K562 (cell line): ENCODE results near the gene PSMD1. TPM values are rescaled to one million over a fixed set of nuclear protein-coding genes. Genes with fewer than 3 reads are reported as not detected.

ENCODE experiments used
- ATAC-seq: fragments of 200-7000 bp; cut with Tn5 transposase; 3 replicates; pipeline ENCODE4 v1.9.1; 2020; ENCODE audit warnings: moderate library complexity
- BruUV-seq: library from RNA; stranded (reverse); fragments of 400-500 nt; replicated peaks from 2 replicates; lab custom pipeline; 2021; lab: Mats Ljungman, UMichigan
- CTCF ChIA-PET: fragments of 300-600 bp; formaldehyde crosslinking; extraction: SDS; loops from one replicate; lab custom pipeline; 2021; ENCODE audit warnings: low intra/inter-chr PET ratio; lab: Yijun Ruan, JAX
- POLR2A ChIA-PET: fragments of 300-600, 350-650 bp; sonication (Branson Sonifier 250); formaldehyde crosslinking; extraction: SDS; loops from one replicate; lab custom pipeline; 2021; ENCODE audit warnings: antibody characterized with exemption, inconsistent platforms; lab: Yijun Ruan, JAX
- DNase-seq, 4 experiments: peaks; one replicate each; pipeline versions ENCODE4 v3.0.0 to v3.0.0-alpha.2; 2011 to 2018; ENCODE audit warnings: low spot score in 3 of 4, mixed read lengths in 3 of 4; ENCODE audit errors: extremely low read depth in 1 of 4
- FAIRE-seq: peaks from 2 replicates; lab custom pipeline; 2011; peaks lifted over from hg19 to GRCh38; lab: Jason Lieb, UNC
- H2AFZ ChIP-seq: 2 replicates; pipeline ENCODE4 v1.6.0; 2011; ENCODE audit warnings: low read depth, low read length, control low read depth, inconsistent platforms
- H3K27ac ChIP-seq: fragments of 200-600 bp; 3 replicates; pipeline ENCODE4 v1.8.0; 2011; ENCODE audit warnings: low read depth, mild to moderate bottlenecking, control low read depth, inconsistent platforms, low read length, moderate library complexity, mixed read lengths; ENCODE audit errors: extremely low read depth
- H3K27me3 ChIP-seq, 2 experiments: fragments of 300-600 bp in 1 of 2; 2 replicates in 1 of 2; 3 replicates in 1 of 2; pipeline versions ENCODE4 v1.6.0 to v1.8.0; 2011; ENCODE audit warnings: inconsistent platforms in 2 of 2, low read length in 2 of 2, mild to moderate bottlenecking in 1 of 2, mixed read lengths in 1 of 2, moderate library complexity in 1 of 2; ENCODE audit not compliant: control insufficient read depth in 2 of 2, insufficient read depth in 2 of 2
- H3K36me3 ChIP-seq: fragments of 300-600 bp; 3 replicates; pipeline ENCODE4 v1.8.0; 2011; ENCODE audit warnings: mild to moderate bottlenecking, low read length, inconsistent platforms; ENCODE audit not compliant: control insufficient read depth, insufficient read depth
- H3K4me1 ChIP-seq, 2 experiments: fragments of 200-600 bp in 1 of 2; replicated peaks in 1 of 2; 2 replicates in 1 of 2; 3 replicates in 1 of 2; pipeline versions ENCODE4 v1.5.1 to v1.8.0; 2011; ENCODE audit warnings: inconsistent platforms in 2 of 2, low read length in 2 of 2, mild to moderate bottlenecking in 1 of 2, mixed read lengths in 1 of 2, moderate library complexity in 1 of 2; ENCODE audit not compliant: control insufficient read depth in 2 of 2, insufficient read depth in 2 of 2
- H3K4me2 ChIP-seq: 2 replicates; pipeline ENCODE4 v1.6.1; 2011; ENCODE audit warnings: low read length, control low read depth, inconsistent platforms, mixed read lengths; ENCODE audit not compliant: insufficient read depth
- H3K4me3 ChIP-seq: fragments of 200-600 bp; sonication (generic), shearing (Covaris generic); 2 replicates; pipeline ENCODE4 v1.5.1; 2016; ENCODE audit warnings: control low read depth, inconsistent platforms
- H3K79me2 ChIP-seq: fragments of 200-600 bp; 3 replicates; pipeline ENCODE4 v1.8.0; 2011; ENCODE audit warnings: low read length, inconsistent platforms; ENCODE audit not compliant: control insufficient read depth, insufficient read depth
- H3K9ac ChIP-seq, 2 experiments: 2 replicates each; pipeline versions ENCODE4 v1.6.0 to v1.6.1; 2011; ENCODE audit warnings: low read depth in 2 of 2, low read length in 2 of 2, control low read depth in 1 of 2, inconsistent platforms in 1 of 2, mild to moderate bottlenecking in 1 of 2, mixed read lengths in 1 of 2; ENCODE audit not compliant: insufficient read depth in 1 of 2
- H3K9me1 ChIP-seq: one replicate; pipeline ENCODE4 v1.6.0; 2011; ENCODE audit warnings: inconsistent platforms, mild to moderate bottlenecking, low read length, moderate library complexity; ENCODE audit not compliant: control insufficient read depth, insufficient read depth
- H3K9me3 ChIP-seq: replicated peaks from 2 replicates; pipeline ENCODE4 v1.5.1; 2011; ENCODE audit warnings: low read depth, low read length, inconsistent platforms; ENCODE audit not compliant: control insufficient read depth, insufficient read depth
- H4K20me1 ChIP-seq: replicated peaks from 2 replicates; pipeline ENCODE4 v1.6.1; 2011; ENCODE audit warnings: low read length, inconsistent platforms, mixed read lengths; ENCODE audit not compliant: control insufficient read depth, insufficient read depth
- GATAD2B ChIP-seq: fragments of 450-650 bp; IDR thresholded peaks from 2 replicates; pipeline ENCODE4 v1.6.1; 2017; ENCODE audit warnings: mild to moderate bottlenecking, borderline replicate concordance
- PHB ChIP-seq: fragments of 250-450 bp; sonication (Bioruptor Pico); IDR thresholded peaks from 2 replicates; pipeline ENCODE4 v1.5.0; 2021
- ZKSCAN8 ChIP-seq: fragments of 200-800 bp; sonication (Bioruptor generic); IDR thresholded peaks from 2 replicates; pipeline ENCODE4 v1.6.1; 2016; ENCODE audit warnings: missing genetic modification characterization, missing compliant biosample characterization
- ZMIZ1 ChIP-seq, 2 experiments: fragments of 150-350 bp in 1 of 2; IDR thresholded peaks; 2 replicates each; pipeline ENCODE4 v1.6.1; 2012 to 2016; ENCODE audit warnings: low read depth in 2 of 2, low read length in 2 of 2, mild to moderate bottlenecking in 1 of 2, moderate library complexity in 1 of 2
- ZNF785 ChIP-seq: fragments of 250-450 bp; sonication (Bioruptor Pico); IDR thresholded peaks from 2 replicates; pipeline ENCODE4 v1.4.0; 2020; ENCODE audit warnings: mild to moderate bottlenecking
- WGBS: fragments of 100-300 bp; shearing (Covaris generic); methylation state at CpG from one replicate; pipeline ENCODE4 v1.1.6; 2016; ENCODE audit warnings: low coverage, mixed read lengths; ENCODE audit not compliant: insufficient coverage; ENCODE audit errors: missing lambda C conversion rate; 5-methylcytosine and 5-hydroxymethylcytosine counted together
- in situ Hi-C: fragments of 300-500 bp; cut with MboI; formaldehyde crosslinking; loops from 4 replicates; pipeline ENCODE4 v1.15.0; 2018; ENCODE audit warnings: inconsistent platforms, mixed read lengths
- intact Hi-C: fragments of 100-400 bp; cut with micrococcal nuclease; formaldehyde crosslinking; loops from 2 replicates; pipeline ENCODE4 v1.14.2; 2022
- polyA plus RNA-seq, 8 experiments: library from polyadenylated mRNA; depleted of rRNA in 4 of 8; stranded (reverse) in 5 of 8; unstranded in 3 of 8; fragments of >200 nt; fragmentation: Nextera tagmentation in 2 of 8; fragmentation: Illumina TruSeq in 1 of 8; extraction: Ambion mirVana in 2 of 8; extraction: Trizol in 1 of 8; gene quantifications; 2 replicates each; pipeline versions ENCODE4 v1.2.1 to v1.2.3, GENCODE V29; 2011 to 2014; ENCODE audit warnings: inconsistent platforms in 1 of 8, missing spikeins in 1 of 8
- total RNA-seq, 7 experiments: library from RNA; depleted of rRNA in 6 of 7; stranded (reverse); fragments of >200 nt in 6 of 7; fragmentation: Illumina TruSeq in 2 of 7; extraction: Trizol in 2 of 7; gene quantifications; 2 replicates each; pipeline versions ENCODE4 v1.2.1 to v1.2.3, GENCODE V29; 2011 to 2021; ENCODE audit warnings: low replicate concordance in 1 of 7

PSMD1 gene
- total and polyA plus RNA-seq, 9 of the 15 experiments (the other 6 are each of a cell fraction or from before 2014, with no cell fraction given), result 100 to 257 (median 147) TPM

GRCh38 chr2:231038483-231039293, 18.0 kb upstream of the PSMD1 start:
- no peaks in the 10 kb centered on the region for H3K9me3 ChIP-seq
- H3K4me3 ChIP-seq, result no peak overlapping the region
- intact Hi-C loops, result no loop called here
- CTCF ChIA-PET, result no interaction called here
- ATAC-seq, result no peak
- H3K27ac ChIP-seq, result no peak overlapping the region
- FAIRE-seq, result no peak
- no peaks in the 10 kb centered on the region for H4K20me1 ChIP-seq
- no peaks in the 10 kb centered on the region for H3K36me3 ChIP-seq
- POLR2A ChIA-PET, result no interaction called here
- no peak overlapping the region for H2AFZ ChIP-seq
- no TSS peak for BruUV-seq
- in situ Hi-C loops, result no loop called here
- no peaks in the 10 kb centered on the region for H3K9me1 ChIP-seq
- H3K27me3 ChIP-seq, result peaks cover 12 to 31% of the 10 kb centered on the region in 2 experiments
- TF ChIP-seq ZNF785 (CRISPR knock-in tag) (no peak), PHB (CRISPR knock-in tag) (no peak), ZKSCAN8 (no peak), GATAD2B (no peak)
- H3K9ac ChIP-seq, result no peak overlapping the region
- H3K4me2 ChIP-seq, result no peak overlapping the region
- H3K4me1 ChIP-seq, result peaks cover 0 to 11% of the 10 kb centered on the region in 2 experiments; a peak in 2 of 5 replicates
- no peaks in the 10 kb centered on the region for H3K79me2 ChIP-seq
- 36% methylated on average over 16 of the region's 21 CpGs for WGBS
- no peak for DNase-seq

- Histone ChIP-seq H3K9me3 (no peaks in the 10 kb centered on the region), H4K20me1 (no peaks in the 10 kb centered on the region), H2AFZ (no peak overlapping the region), H3K4me3 (no peak overlapping the region), H3K9ac (no peak overlapping the region), H3K4me2 (no peak overlapping the region), H3K9me1 (no peaks in the 10 kb centered on the region), H3K79me2 (no peaks in the 10 kb centered on the region), H3K27ac (no peak overlapping the region), H3K36me3 (no peaks in the 10 kb centered on the region), H3K4me1 (peaks cover 0 to 11% of the 10 kb centered on the region in 2 experiments; a peak in 2 of 5 replicates), H3K27me3 (peaks cover 12 to 31% of the 10 kb centered on the region in 2 experiments)
- intact Hi-C loops, result no loop called here
- ATAC-seq, result no peak
- ChIA-PET CTCF (no interaction called here), POLR2A (no interaction called here)
- in situ Hi-C loops, result no loop called here
- WGBS, result 17% methylated on average over 5 of the region's 6 CpGs
- no peak for DNase-seq
- no peak for FAIRE-seq
- no TSS peak for BruUV-seq
- no peak for TF ChIP-seq ZMIZ1 (IDR thresholded peaks at IDR 0.05; ENCODE audit: low read depth in 2 of 2, low read length in 2 of 2)
These were observed 17.4 kb upstream of the PSMD1 start for GRCh38 chr2:231039294-231039664.
